Activated CD8-positive, alpha-beta T cell treated with anti-CD3 and anti-CD28 coated beads for 36 hours (primary cell): ENCODE results near the gene RGS17. TPM values are rescaled to one million over a fixed set of nuclear protein-coding genes. Genes with fewer than 3 reads are reported as not detected.
"Not testable (repeated sequence)": the region's sequence is repeated elsewhere in the genome, so short reads cannot be mapped to it uniquely, and the experiment has no call there.

Experiments
- ATAC-seq: fragments of 200-7000 bp; cut with Tn5 transposase; one replicate; pipeline ENCODE4 v1.10.0; 2021; ENCODE audit warnings: mild to moderate bottlenecking, moderate library complexity
- CTCF ChIA-PET: fragments of 350-600 bp; sonication (Branson Sonifier 250); formaldehyde crosslinking; loops from one replicate; lab custom pipeline; 2021; ENCODE audit warnings: antibody characterized with exemption; lab: Charles Lee
- POLR2A ChIA-PET: fragments of 350-600 bp; sonication (Branson Sonifier 250); formaldehyde crosslinking; loops from one replicate; lab custom pipeline; 2021; ENCODE audit warnings: antibody characterized with exemption; lab: Charles Lee
- DNase-seq: peaks from one replicate; pipeline ENCODE4 v3.0.0-alpha.2; 2020
- H3K27ac Mint-ChIP-seq: one replicate; pipeline ENCODE4 v1.8.0; 2021; ENCODE audit warnings: mild to moderate bottlenecking, mixed read lengths
- H3K27me3 Mint-ChIP-seq: one replicate; pipeline ENCODE4 v1.8.0; 2021; ENCODE audit warnings: mixed read lengths
- H3K36me3 Mint-ChIP-seq: one replicate; pipeline ENCODE4 v1.8.0; 2021; ENCODE audit warnings: low read depth, mixed read lengths
- H3K4me1 Mint-ChIP-seq: one replicate; pipeline ENCODE4 v1.8.0; 2021; ENCODE audit warnings: low read depth, mixed read lengths
- H3K4me3 Mint-ChIP-seq: one replicate; pipeline ENCODE4 v1.8.0; 2021; ENCODE audit warnings: mild to moderate bottlenecking, moderate library complexity, mixed read lengths
- H3K9me3 Mint-ChIP-seq: one replicate; pipeline ENCODE4 v1.8.0; 2021; ENCODE audit warnings: mixed read lengths
- CTCF ChIP-seq: fragments of 200-600 bp; IDR thresholded peaks from one replicate; pipeline ENCODE4 v1.8.0; 2022; ENCODE audit warnings: antibody characterized with exemption, mild to moderate bottlenecking
- intact Hi-C: fragments of 100-400 bp; cut with micrococcal nuclease; formaldehyde crosslinking; loops from one replicate; pipeline ENCODE4 v1.10.0; 2022
- total RNA-seq, 2 experiments: library from RNA; stranded (reverse); gene quantifications; one replicate each; pipeline ENCODE4 v1.2.3, GENCODE V29; 2021

RGS17 gene
- total RNA-seq, 2 experiments from 2014 or later: not detected

- peaks cover 55% of the 10 kb centered on the region for H3K4me1 Mint-ChIP-seq
- no peak overlapping the region for H3K27ac Mint-ChIP-seq
- no peak for TF ChIP-seq CTCF
- H3K36me3 Mint-ChIP-seq: peaks cover 88% of the 10 kb centered on the region
- no peaks in the 10 kb centered on the region for H3K9me3 Mint-ChIP-seq
- no peak for ATAC-seq
- no peak for DNase-seq
- no peaks in the 10 kb centered on the region for H3K27me3 Mint-ChIP-seq
- ChIA-PET POLR2A (interaction anchor here (1.6 kb wide), 1 partner anchor 20 kb away, joined by 3 read pairs; no protein-coding TSS in a partner anchor), CTCF (interaction anchor here (0.6 to 1.2 kb wide), 2 partner anchors 29 to 209 kb away, joined by 3 to 5 read pairs; no protein-coding TSS in a partner anchor)
- H3K4me3 Mint-ChIP-seq: no peak overlapping the region
- intact Hi-C loops: no loop called here
Observed at GRCh38 chr6:152976749-152977148, 154.3 kb downstream of the RGS17 start.

GRCh38 chr6:152975204-152975915, 155.7 kb downstream of the RGS17 start:
- POLR2A ChIA-PET: no interaction called here
- peaks cover 3% of the 10 kb centered on the region for H3K9me3 Mint-ChIP-seq
- peak; percentile 24 for ATAC-seq
- no peaks in the 10 kb centered on the region for H3K27me3 Mint-ChIP-seq
- no peak overlapping the region for H3K27ac Mint-ChIP-seq
- H3K4me1 Mint-ChIP-seq: peaks cover 46% of the 10 kb centered on the region
- TF ChIP-seq CTCF: no peak
- H3K36me3 Mint-ChIP-seq: peaks cover 86% of the 10 kb centered on the region
- DNase-seq: no peak
- H3K4me3 Mint-ChIP-seq: peak overlapping the region; percentile 22
- CTCF ChIA-PET: no interaction called here
- intact Hi-C loops: no loop called here

GRCh38 chr6:152973916-152974315, 157.2 kb downstream of the RGS17 start:
- CTCF ChIA-PET: interaction anchor here (0.7 to 1.0 kb wide), 2 partner anchors 20 to 26 kb away, joined by 3 read pairs; no protein-coding TSS in a partner anchor
- H3K4me1 Mint-ChIP-seq: peaks cover 37% of the 10 kb centered on the region

GRCh38 chr6:152969688-152970418, 161.2 kb downstream of the RGS17 start:
- DNase-seq: no peak
- intact Hi-C loops: no loop called here
- Mint-ChIP-seq H3K4me1 (peaks cover 7% of the 10 kb centered on the region), H3K27me3 (no peaks in the 10 kb centered on the region), H3K9me3 (peaks cover 26% of the 10 kb centered on the region), H3K4me3 (no peak overlapping the region), H3K27ac (no peak overlapping the region), H3K36me3 (peaks cover 54% of the 10 kb centered on the region)
- no peak for TF ChIP-seq CTCF
- ChIA-PET CTCF (interaction anchor here (0.8 kb wide), 1 partner anchor 10 kb away, joined by 4 read pairs; no protein-coding TSS in a partner anchor), POLR2A (interaction anchor here (0.7 to 1.4 kb wide), 3 partner anchors 9 to 664 kb away, joined by 3 to 5 read pairs (median 4); partner anchors contain the start of gene FBXO5)
- ATAC-seq: no peak

More at GRCh38 chr6:152973916-152974315, 157.2 kb downstream of the RGS17 start:
- intact Hi-C loops: no loop called here
- Mint-ChIP-seq H3K4me3 (no peak overlapping the region), H3K27me3 (no peaks in the 10 kb centered on the region), H3K27ac (no peak overlapping the region), H3K9me3 (peaks cover 12% of the 10 kb centered on the region), H3K36me3 (peaks cover 88% of the 10 kb centered on the region)
- DNase-seq: no peak
- POLR2A ChIA-PET: no interaction called here
- ATAC-seq: no peak
- TF ChIP-seq CTCF: no peak

DNA sequence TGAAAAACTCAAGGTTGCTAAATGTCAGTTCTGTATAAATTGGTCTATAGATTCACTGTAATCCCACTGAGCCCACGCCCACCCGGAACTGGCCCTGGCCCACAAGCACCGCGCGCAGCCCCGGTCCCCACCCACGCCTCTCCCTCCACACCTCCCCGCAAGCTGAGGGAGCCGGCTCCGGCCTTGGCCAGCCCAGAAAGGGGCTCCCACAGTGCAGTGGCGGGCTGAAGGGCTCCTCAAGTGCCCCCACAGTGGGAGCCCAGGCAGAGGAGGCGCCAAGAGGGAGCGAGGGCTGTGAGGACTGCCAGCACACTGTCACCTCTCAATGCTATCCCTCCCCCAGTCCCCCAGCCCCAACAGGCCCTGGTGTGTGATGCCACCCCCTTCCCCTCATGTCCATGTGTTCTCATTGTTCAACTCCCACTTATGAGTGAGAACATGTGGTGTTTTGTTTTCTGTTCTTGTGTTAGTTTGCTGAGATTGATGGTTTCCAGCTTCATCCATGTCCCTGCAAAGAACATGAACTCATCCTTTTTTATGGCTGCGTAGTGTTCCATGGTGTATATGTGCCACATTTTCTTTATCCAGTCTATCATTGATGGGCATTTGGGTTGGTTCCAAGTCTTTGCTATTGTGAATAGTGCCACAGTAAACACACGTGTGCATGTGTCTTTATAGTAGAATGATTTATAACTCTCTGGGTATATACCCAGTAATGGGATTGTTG, 164.8 kb downstream of the RGS17 start:
- CTCF ChIA-PET, ATAC-seq, H3K27ac Mint-ChIP-seq, H3K27me3 Mint-ChIP-seq, H3K4me3 Mint-ChIP-seq, H3K4me1 Mint-ChIP-seq, intact Hi-C loops, POLR2A ChIA-PET, DNase-seq: not testable (repeated sequence)
- H3K36me3 Mint-ChIP-seq: peaks cover 23% of the 10 kb centered on the region
- H3K9me3 Mint-ChIP-seq: peaks cover 25% of the 10 kb centered on the region
